GM19025 (cell line): ENCODE data around the gene FAM32A.

Experiments used
- ATAC-seq: cut with Tn5 transposase; IDR thresholded peaks from one replicate; pipeline ENCODE4 v1.9.1; 2021; ENCODE audit warnings: mild to moderate bottlenecking, low read depth, moderate library complexity; ENCODE audit not compliant: unreplicated experiment

FAM32A gene

DNA sequence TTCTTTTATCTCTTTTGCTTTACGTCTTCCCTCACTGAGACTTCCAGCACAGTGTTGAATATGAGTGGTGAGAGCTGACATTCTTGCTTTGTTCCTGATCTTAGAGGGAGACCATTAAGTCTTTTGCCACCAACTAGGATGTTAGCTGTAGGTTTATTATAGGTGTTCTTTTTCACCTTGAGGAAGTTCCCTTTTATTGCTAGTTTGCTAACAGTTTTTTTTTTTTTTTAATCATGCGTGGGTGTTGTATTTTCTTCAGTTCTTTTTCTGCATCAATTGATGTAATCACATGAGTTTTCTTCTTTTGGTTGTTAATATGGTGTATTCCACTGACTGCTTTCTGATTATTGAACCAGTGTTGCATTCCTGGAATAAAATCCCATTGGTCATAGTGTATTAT is 33.6 kb downstream of the FAM32A start:
- ATAC-seq, result no peak

GRCh38 chr19:16222806-16223205 is 37.6 kb downstream of the FAM32A start:
- no peak for ATAC-seq

- ATAC-seq, result no peak
These were observed 38.5 kb downstream of the FAM32A start for GRCh38 chr19:16223746-16224145.

GRCh38 chr19:16224293-16225045 is 39.3 kb downstream of the FAM32A start:
- no peak for ATAC-seq

DNA sequence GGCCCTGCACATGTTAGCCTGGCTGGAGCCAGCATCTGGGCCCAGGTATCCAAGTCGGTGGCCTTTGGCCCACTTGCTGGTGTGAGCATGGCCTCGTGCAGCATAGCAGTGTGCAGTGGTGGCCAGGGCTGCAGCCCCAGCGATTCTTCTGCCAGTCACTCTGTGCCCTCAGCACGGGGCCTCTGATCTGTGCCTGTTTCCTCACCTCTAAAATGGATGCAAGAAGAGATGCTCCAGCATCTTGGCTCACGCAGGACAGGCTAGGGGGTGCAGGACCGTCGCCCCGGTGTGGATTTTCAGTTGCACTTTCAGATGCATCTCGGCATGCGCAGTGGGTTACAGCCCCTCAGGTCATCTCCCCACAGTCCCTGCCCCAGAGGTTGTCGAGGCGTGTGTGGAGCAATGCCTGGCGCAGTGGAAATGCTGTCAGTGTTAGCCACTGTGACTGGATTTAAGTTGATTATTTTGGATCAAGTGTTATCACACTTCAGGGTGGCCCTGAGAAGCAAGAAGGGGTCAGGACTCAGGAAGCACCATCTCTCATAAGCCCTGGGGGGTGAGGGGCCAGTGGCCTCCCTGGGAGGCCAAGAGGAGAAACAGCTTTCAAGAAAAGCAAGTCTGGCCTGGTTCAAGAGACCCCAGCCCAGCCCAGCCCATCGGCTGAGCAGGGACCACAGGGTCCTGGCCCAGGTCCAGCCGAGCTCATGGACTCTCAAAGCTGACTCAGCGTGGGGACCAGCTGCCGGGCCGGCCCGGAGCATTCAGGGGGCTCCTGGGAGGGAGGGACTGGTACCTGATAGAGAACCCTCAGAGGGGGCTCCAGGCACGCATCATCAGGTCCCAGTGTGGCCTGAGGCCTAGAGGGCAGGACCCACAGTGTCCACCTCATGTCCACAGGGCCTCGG is 40.3 kb downstream of the FAM32A start:
- no peak for ATAC-seq

DNA sequence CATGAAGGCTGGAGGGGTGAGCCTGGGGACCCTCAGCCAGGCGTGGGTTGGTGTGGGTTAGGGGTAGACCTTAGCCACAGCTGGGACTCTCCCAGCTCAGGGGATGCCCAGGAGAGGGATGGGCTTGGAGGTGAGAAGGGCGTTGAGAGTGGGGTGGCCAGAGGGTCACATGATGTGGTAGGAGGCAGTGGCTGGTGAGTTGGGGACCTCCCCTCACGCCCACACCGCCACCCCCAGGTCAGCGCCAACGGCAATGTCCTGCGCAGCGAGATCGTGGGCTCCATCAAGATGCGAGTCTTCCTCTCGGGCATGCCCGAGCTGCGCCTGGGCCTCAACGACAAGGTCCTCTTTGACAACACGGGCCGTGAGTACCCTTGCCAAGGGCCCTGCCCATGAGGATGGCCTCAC is 41.0 kb downstream of the FAM32A start:
- ATAC-seq, result no peak

GRCh38 chr19:16226878-16227836 is 41.9 kb downstream of the FAM32A start:
- ATAC-seq, result no peak

DNA sequence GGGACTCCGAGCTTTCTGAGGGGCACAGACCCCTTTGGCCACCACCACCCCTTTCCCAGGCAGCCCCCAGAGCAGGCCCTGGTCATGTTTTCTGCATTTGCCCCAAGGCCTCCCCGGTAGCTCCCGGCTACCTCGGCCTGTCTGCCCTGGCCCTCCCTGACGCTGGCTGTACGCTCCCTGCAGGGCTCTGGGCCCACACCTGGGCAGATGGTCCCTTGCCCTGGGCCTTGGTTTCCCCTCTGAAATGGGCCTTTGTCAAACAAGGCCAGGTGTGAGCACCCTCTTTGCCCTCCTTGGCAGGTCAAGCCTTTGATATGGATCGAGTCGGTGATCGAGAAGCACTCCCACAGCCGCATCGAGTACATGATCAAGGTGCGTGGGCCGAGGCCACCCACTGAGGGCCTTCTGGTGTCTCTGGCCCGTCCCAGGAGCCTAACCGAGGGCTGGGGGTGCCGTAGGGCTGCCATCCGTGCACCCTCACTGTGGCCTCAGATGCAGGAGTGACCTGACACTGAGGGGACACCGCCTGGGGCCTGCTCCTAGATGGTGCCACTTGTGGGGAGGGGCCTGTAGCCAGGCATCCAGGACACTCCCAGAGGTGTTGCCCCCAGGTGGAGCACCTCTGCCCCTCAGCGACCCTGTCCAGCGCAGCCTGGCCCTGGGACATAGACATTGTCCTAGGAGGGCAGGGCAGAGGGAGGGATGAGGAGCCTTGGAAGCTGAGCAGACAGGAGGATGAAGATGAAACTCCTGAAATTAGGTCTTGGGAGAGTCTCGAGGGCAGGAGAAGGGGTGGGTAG is 42.8 kb downstream of the FAM32A start:
- no peak for ATAC-seq

DNA sequence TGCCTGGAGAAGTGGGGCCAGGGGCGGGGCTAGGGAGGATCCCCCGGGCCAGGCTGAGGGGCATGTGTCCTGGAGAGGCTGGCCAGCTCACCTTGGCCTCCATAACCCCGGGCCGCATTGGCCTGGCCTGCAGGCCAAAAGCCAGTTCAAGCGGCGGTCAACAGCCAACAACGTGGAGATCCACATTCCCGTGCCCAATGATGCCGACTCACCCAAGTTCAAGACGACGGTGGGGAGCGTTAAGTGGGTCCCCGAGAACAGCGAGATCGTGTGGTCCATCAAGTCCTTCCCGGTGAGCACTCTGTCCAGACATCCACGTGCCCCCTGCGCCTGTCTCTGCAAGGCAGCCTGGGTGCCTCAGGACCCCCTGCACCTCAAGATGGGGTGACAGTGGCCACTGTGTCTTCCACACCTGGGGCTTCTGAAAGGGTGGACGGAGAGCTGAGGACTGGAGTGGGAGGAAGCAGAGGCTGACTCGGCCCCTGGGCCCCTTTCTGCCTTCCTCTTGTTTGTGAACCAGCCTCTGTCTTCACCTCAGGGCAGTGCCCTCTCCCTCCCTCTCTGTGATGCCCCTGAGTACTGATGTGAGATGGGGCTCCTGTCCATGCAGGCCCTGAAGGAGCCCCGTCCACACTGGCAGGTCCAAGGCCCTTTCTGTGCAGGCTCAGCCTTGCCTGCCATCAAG is 43.6 kb downstream of the FAM32A start:
- ATAC-seq, result no peak

- ATAC-seq, result no peak
These were observed 44.1 kb downstream of the FAM32A start for GRCh38 chr19:16229322-16229641.

- ATAC-seq, result no peak
These were observed 46.9 kb downstream of the FAM32A start for GRCh38 chr19:16232127-16232526.

GRCh38 chr19:16232568-16232967 is 47.4 kb downstream of the FAM32A start:
- ATAC-seq, result no peak

DNA sequence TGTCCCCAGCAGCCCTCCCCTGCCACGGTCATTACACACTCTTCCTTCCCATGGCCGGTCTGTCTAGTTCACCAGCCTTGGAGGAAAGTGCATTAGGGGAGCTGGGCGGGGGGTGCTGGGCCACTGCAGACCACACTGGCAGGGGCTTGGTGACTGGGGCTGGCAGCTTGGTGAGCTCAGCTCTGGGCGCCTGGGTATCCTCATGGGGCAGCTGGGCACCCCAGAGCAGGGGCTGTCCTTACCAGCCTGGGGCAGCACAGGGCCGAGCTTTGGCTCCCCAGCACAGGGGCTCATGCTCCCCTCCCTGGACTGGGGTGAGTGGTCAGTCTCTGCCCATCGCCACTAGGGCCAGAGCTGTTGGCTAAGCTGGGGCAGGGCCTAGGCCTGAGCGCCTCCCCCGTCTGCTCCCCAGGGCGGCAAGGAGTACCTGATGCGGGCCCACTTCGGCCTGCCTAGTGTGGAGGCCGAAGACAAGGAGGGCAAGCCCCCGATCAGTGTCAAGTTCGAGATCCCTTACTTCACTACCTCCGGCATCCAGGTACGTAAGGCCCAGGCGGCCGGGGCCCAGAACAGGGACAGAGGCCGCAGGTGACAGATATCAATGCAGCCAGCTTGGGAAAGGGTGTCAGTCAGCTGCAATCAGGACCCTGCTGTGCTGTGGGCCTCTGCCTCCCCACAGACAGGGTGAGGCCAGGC is 48.0 kb downstream of the FAM32A start:
- no peak for ATAC-seq

DNA sequence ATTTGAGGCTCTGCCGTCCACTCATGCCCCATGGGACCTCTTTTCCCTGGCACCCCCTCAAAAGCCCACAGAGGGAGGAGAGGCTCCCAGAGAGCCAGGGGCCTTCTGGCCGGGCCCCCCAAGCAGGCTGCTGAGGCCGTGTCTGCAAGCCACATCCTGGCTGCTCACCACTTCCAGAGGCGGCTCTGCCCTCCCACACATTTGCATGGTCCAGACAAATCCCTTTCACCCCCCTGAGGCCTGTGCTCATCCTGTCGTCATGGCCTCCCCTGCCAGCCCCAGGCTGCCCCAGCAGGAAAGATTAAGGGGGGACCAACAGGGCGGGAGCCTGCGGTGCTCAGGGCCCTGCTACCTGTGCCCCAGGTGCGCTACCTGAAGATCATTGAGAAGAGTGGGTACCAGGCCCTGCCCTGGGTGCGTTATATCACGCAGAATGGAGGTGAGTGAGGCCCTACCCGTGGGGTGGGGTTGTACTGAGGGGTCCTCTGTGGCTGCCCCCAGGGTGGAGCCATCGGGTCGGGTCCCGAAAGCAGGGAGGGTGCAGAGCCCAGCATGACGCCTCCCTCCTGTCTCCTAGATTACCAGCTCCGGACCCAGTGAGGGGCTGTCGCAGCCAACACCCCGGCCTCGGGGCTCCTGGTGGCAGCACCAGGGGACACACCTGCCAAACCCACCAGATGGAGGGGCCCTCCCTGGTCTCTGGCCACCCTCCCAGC is 48.8 kb downstream of the FAM32A start:
- ATAC-seq, result no peak

GRCh38 chr19:16234552-16235445 is 49.6 kb downstream of the FAM32A start:
- no peak for ATAC-seq

- no peak for ATAC-seq
These were observed 50.8 kb downstream of the FAM32A start for GRCh38 chr19:16235811-16236652.
